ENCODE results near the gene DCHS2.

Gene DCHS2

GRCh38 chr4:154390324-154390723 is 101.3 kb downstream of the DCHS2 start:
- TF ChIP-seq EZH2 (IDR thresholded peaks at IDR 0.05; ENCODE audit: borderline replicate concordance, low read length), result no peak
- TF ChIP-seq, protein P1, sequence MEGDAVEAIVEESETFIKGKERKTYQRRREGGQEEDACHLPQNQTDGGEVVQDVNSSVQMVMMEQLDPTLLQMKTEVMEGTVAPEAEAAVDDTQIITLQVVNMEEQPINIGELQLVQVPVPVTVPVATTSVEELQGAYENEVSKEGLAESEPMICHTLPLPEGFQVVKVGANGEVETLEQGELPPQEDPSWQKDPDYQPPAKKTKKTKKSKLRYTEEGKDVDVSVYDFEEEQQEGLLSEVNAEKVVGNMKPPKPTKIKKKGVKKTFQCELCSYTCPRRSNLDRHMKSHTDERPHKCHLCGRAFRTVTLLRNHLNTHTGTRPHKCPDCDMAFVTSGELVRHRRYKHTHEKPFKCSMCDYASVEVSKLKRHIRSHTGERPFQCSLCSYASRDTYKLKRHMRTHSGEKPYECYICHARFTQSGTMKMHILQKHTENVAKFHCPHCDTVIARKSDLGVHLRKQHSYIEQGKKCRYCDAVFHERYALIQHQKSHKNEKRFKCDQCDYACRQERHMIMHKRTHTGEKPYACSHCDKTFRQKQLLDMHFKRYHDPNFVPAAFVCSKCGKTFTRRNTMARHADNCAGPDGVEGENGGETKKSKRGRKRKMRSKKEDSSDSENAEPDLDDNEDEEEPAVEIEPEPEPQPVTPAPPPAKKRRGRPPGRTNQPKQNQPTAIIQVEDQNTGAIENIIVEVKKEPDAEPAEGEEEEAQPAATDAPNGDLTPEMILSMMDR (IDR thresholded peaks at IDR 0.05; ENCODE audit: low read length), result no peak
- no peak overlapping the region for H3K27ac ChIP-seq (ENCODE audit: low read depth, low read length, poor library complexity, severe bottlenecking)
- H3K27me3 ChIP-seq (ENCODE audit: insufficient read depth, low read length), result no peaks in the 10 kb centered on the region
- no peaks in the 10 kb centered on the region for H3F3A ChIP-seq (ENCODE audit: insufficient read depth, low read length)
- H3K4me1 ChIP-seq (ENCODE audit: insufficient read depth, low read length, severe bottlenecking), result no peaks in the 10 kb centered on the region
- no peak overlapping the region for H3K4me2 ChIP-seq (ENCODE audit: low read length)
- no peaks in the 10 kb centered on the region for H3K79me2 ChIP-seq (ENCODE audit: insufficient read depth, low read length)
- H3K9me2 ChIP-seq (ENCODE audit: low read depth, low read length), result no peaks in the 10 kb centered on the region
- H3K4me3 ChIP-seq (ENCODE audit: low read depth, low read length, poor library complexity, severe bottlenecking), result no peak overlapping the region
- no peaks in the 10 kb centered on the region for H3K36me3 ChIP-seq (ENCODE audit: insufficient read depth, low read length)
- H4K20me1 ChIP-seq (ENCODE audit: insufficient read depth, low read length), result no peaks in the 10 kb centered on the region
- no peak overlapping the region for H2AFZ ChIP-seq (ENCODE audit: low read length)
- H3K9ac ChIP-seq (ENCODE audit: low read length), result no peak overlapping the region
- no peaks in the 10 kb centered on the region for H3K9me3 ChIP-seq (ENCODE audit: low read length)

GRCh38 chr4:154389148-154389547 is 102.5 kb downstream of the DCHS2 start:
- no peaks in the 10 kb centered on the region for H3K27me3 ChIP-seq (ENCODE audit: insufficient read depth, low read length)
- no peak overlapping the region for H3K4me2 ChIP-seq (ENCODE audit: low read length)
- no peak overlapping the region for H3K4me3 ChIP-seq (ENCODE audit: low read depth, low read length, poor library complexity, severe bottlenecking)
- H3K4me1 ChIP-seq (ENCODE audit: insufficient read depth, low read length, severe bottlenecking), result no peaks in the 10 kb centered on the region
- no peak overlapping the region for H3K9ac ChIP-seq (ENCODE audit: low read length)
- H3K9me3 ChIP-seq (ENCODE audit: low read length), result no peaks in the 10 kb centered on the region
- H3K36me3 ChIP-seq (ENCODE audit: insufficient read depth, low read length), result no peaks in the 10 kb centered on the region
- TF ChIP-seq, protein P1 (IDR thresholded peaks at IDR 0.05; ENCODE audit: low read length), result no peak
- TF ChIP-seq EZH2 (IDR thresholded peaks at IDR 0.05; ENCODE audit: borderline replicate concordance, low read length), result no peak
- H4K20me1 ChIP-seq (ENCODE audit: insufficient read depth, low read length), result no peaks in the 10 kb centered on the region
- H3F3A ChIP-seq (ENCODE audit: insufficient read depth, low read length), result no peaks in the 10 kb centered on the region
- H3K9me2 ChIP-seq (ENCODE audit: low read depth, low read length), result no peaks in the 10 kb centered on the region
- H3K27ac ChIP-seq (ENCODE audit: low read depth, low read length, poor library complexity, severe bottlenecking), result no peak overlapping the region
- no peaks in the 10 kb centered on the region for H3K79me2 ChIP-seq (ENCODE audit: insufficient read depth, low read length)
- no peak overlapping the region for H2AFZ ChIP-seq (ENCODE audit: low read length)

GRCh38 chr4:154384012-154384411 is 107.6 kb downstream of the DCHS2 start:
- no peak overlapping the region for H3K9ac ChIP-seq (ENCODE audit: low read length)
- H3K4me1 ChIP-seq (ENCODE audit: insufficient read depth, low read length, severe bottlenecking), result no peaks in the 10 kb centered on the region
- no peak overlapping the region for H2AFZ ChIP-seq (ENCODE audit: low read length)
- TF ChIP-seq, protein P1 (IDR thresholded peaks at IDR 0.05; ENCODE audit: low read length), result no peak
- TF ChIP-seq EZH2 (IDR thresholded peaks at IDR 0.05; ENCODE audit: borderline replicate concordance, low read length), result no peak
- H3K9me2 ChIP-seq (ENCODE audit: low read depth, low read length), result no peaks in the 10 kb centered on the region
- H3F3A ChIP-seq (ENCODE audit: insufficient read depth, low read length), result no peaks in the 10 kb centered on the region
- no peak overlapping the region for H3K27ac ChIP-seq (ENCODE audit: low read depth, low read length, poor library complexity, severe bottlenecking)
- H3K79me2 ChIP-seq (ENCODE audit: insufficient read depth, low read length), result no peaks in the 10 kb centered on the region
- H3K4me3 ChIP-seq (ENCODE audit: low read depth, low read length, poor library complexity, severe bottlenecking), result no peak overlapping the region
- no peaks in the 10 kb centered on the region for H3K9me3 ChIP-seq (ENCODE audit: low read length)
- no peaks in the 10 kb centered on the region for H3K27me3 ChIP-seq (ENCODE audit: insufficient read depth, low read length)
- H3K4me2 ChIP-seq (ENCODE audit: low read length), result no peak overlapping the region
- H4K20me1 ChIP-seq (ENCODE audit: insufficient read depth, low read length), result no peaks in the 10 kb centered on the region
- H3K36me3 ChIP-seq (ENCODE audit: insufficient read depth, low read length), result no peaks in the 10 kb centered on the region
